NCI-H1694 treated with DMSO at 0.1 percent for 48 hours (cell line): ENCODE measurements around the gene HSPA12B.

Source experiments
- DNase-seq: peaks from one replicate; lab custom pipeline; 2025; lab: John Stamatoyannopoulos, UW

The HSPA12B gene

DNA sequence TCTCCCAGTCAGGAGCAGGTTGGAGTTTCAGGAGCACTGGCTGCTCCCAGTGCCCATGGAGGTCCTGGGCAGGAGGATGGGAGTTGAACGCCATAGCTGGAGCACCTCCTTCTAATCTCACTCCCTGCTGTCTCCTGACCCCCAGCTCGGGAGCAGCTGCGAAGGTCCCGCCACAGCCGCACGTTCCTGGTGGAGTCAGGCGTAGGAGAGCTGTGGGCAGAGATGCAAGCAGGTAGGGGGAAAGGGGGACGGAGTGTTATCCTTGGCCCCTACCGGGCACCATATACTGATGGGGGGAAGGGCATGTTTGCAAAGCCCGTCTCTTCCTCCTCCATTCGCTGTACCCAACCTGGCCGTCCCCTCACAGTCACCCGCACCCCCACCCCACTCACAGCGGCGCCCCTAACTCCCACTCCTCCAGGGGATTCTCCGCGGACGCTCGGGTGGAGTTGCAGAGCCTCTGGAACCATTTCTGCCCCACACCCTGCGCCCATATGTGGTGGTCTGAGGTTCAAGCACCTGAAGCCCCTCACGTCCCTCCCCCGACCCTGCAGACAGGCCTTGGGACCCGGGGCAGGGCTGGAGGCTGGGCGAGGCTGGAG is 16.7 kb downstream of the HSPA12B start:
- DNase-seq = no peak

DNA sequence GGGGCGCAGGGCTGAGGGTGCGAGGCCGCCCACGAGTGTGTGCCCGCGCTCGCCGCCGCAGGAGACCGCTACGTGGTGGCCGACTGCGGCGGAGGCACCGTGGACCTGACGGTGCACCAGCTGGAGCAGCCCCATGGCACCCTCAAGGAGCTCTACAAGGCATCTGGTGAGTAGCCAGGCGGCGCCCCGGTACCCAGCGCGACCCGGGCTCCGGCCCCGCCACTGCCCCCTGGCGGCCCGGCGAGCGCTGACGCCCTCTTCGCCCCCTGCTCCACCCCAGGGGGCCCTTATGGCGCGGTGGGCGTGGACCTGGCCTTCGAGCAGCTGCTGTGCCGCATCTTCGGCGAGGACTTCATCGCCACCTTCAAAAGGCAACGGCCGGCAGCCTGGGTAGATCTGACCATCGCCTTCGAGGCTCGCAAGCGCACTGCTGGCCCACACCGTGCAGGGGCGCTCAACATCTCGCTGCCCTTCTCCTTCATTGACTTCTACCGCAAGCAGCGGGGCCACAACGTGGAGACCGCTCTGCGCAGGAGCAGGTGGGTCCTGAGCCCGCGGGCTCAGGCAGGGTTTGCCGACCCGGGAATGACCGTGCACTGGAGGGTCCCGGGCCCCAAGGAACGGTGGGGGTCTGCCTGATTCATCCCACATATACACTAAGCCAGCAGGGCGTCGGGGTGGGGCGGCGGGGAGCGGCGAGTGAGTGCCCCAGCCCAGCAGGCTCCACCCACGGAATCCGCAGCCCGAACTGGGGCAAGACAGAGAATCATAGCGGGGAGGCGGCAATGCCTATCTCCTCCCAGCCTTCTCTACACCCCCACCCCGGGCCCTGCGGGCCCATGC is 17.4 kb downstream of the HSPA12B start:
- peak; percentile 78 for DNase-seq

DNA sequence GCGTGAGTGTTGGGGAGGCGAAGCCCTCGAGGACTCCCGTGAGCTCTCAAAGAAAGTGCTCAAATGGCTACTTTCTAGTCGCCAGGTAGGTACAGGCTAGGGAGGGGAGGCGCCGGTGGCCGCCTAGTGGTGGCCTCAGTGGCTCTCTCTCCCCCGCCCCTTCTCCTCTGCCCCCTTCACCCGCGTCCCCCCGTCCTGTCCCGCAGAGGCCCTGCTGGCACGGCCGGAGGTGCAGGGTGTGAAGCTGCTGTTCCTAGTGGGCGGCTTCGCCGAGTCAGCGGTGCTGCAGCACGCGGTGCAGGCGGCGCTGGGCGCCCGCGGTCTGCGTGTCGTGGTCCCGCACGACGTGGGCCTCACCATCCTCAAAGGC is 18.8 kb downstream of the HSPA12B start:
- no peak for DNase-seq

DNA sequence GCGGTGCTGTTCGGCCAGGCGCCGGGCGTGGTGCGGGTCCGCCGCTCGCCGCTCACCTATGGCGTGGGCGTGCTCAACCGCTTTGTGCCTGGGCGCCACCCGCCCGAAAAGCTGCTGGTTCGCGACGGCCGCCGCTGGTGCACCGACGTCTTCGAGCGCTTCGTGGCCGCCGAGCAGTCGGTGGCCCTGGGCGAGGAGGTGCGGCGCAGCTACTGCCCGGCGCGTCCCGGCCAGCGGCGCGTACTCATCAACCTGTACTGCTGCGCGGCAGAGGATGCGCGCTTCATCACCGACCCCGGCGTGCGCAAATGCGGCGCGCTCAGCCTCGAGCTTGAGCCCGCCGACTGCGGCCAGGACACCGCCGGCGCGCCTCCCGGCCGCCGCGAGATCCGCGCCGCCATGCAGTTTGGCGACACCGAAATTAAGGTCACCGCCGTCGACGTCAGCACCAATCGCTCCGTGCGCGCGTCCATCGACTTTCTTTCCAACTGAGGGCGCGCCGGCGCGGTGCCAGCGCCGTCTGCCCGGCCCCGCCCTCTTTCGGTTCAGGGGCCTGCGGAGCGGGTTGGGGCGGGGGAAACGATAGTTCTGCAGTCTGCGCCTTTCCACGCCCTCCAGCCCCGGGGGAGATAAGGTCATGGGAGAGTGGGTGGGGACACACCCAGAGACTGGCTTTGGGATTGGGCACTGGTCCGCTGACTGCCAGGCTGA is 19.3 kb downstream of the HSPA12B start:
- no peak for DNase-seq

DNA sequence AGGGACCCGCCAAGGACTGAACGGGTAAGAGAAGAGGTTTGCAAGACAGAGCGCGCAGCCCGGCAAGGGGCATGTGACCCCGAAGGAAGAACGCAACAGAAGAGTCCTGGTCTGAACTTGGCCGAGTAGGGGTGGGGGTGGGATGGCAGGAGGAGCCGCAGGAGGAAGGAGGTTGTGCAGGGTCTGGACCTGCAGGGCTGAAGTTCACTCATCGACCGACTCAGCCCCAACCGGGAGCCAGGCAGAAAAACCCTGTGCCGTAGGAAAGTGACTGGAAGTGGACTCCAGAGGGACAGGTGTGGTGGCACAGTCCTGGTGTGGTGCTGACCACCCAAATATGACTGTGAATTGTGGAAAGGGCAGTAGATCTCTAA is 19.9 kb downstream of the HSPA12B start:
- DNase-seq = no peak

DNA sequence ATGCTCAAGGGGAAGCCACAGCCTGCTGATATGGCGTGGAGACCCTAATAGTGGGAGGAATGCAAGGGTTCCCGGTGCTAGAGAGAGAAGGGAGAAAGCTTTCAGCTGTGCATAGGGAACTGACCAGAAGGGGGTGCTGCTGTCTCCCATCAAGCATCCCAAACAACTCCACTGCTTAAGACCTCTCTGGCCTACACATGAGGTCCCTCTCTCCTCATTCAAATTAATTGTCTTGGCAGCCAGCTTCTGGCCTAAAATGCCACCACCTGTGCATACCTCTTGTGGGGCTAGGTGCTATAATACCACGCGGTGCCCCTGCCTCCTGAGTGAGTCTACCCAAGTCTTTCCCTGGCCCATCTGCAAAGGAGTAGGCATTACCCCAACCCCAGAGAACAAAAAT is 20.6 kb downstream of the HSPA12B start:
- DNase-seq = peak; percentile 66

DNA sequence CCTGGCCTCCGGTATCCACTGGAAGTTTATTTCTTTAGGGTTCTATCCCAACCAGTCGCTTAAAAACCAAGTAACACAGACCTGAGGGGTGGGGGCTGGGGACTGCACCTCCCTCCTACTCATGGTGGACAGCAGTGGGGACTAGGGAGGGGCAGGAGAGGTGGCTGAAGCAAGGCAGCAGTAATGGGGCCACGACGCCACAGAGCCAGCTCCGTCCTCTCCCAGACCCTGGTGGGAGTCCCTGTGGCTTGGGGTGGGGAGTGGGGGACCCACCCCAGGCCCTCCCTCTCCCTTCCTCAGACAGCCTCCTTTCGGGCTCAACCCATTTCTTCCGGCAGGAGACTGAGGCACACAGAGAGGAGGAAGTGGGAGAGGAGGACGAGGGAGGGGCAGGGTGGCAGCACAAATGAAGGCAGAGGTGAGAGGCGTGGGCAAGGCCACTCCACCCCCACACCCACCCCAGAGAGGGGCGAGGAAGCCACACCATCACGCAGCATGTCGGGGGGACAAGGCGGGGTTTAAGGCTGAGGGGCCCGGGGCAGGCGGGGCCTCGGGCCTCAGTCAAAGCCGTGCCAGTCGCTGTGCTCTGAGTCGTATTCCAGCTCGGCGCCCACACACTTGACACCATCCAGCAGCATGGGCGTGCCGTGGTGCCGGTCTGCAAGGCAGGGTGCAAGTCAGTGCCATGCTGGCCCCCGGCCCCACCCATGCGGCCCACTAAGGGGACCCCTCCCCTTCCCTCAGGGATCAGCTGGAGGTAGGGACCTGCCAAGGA is 21.2 kb downstream of the HSPA12B start:
- no peak for DNase-seq

DNA sequence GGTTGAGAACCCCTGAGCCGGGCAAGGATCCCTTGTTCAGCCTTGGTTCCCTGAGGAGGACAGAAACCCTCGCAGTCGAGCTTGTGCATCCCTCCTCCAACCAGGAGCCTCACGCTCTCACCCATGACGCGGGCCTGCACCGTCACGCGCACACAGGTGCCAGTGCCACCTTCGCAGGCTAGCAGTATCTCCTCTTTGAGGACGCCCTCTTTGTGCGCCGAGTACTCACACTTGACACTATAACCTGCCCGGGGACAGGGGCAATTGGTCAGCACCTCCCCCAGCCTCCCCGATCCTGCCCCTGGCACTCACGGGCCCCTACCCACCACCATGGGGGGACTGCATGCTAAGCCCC is 21.8 kb downstream of the HSPA12B start:
- DNase-seq = no peak

DNA sequence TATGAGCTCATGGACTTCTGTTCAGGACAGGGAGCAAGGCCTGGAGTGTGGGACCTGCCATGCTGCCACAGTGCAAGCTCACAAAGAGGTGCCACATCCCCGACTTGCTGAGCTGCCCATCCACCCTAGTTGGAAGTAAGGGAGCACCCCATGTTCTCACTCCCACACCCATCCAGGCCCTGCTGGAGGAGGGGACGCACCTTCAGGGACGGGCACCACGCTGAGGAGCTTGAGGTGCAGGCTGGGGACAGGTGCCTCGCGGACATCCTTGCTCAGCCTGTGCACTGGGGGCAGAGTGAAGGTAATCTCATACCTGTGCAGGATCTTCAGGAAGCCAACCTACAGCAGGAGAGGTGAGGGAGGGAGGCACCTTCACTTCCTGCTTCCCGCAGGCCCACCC is 22.8 kb downstream of the HSPA12B start:
- DNase-seq = no peak

DNA sequence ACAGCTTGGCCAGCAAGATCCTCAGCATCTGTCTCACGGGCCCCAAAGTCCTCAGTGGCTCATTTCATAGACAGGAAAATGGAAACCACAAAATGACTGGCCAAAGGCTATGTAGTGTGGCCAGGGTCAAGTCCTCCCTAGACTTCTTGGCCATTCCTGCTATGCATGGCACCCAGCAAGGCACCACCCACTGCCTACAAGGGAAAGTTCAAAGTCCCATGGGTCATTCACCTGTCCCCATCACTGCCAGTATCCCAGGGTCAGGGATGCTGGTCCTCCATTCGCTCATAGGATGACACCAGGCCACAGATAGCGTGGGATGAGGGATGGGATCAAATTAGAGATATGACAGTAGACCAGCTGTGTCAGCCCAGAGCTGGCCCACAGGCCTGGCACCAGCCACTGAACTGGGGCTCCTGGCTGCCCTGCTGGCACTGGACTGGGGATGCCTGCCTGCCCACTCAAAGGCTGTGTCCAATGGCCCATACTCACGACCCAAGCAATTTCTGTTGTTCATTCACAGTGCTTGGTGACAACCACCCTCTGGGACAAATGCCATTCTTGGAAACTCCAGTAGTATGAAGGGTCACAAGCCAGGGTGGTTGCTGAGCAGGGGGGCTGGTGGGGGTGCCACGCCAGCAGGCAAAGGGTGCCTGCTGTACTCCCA is 23.5 kb downstream of the HSPA12B start:
- DNase-seq = no peak

DNA sequence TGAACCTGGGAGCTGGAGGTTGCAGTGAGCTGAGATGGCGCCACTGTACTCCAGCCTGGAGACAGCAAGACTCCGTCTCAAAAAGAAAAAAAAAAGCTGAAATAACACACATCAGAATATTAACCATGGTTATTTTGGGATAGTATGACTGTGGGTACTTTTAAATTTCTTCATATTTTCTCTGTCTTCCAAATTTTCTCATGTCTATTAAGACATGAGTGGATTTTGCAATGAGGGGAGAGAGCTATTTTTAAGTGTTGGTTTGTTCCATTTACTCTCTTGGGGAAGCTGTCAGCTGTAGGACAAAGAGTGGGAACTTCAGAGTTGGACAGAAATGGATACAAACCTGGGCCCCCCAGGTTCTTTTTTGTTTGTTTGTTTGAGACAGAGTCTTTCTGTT is 24.8 kb downstream of the HSPA12B start:
- no peak for DNase-seq

DNA sequence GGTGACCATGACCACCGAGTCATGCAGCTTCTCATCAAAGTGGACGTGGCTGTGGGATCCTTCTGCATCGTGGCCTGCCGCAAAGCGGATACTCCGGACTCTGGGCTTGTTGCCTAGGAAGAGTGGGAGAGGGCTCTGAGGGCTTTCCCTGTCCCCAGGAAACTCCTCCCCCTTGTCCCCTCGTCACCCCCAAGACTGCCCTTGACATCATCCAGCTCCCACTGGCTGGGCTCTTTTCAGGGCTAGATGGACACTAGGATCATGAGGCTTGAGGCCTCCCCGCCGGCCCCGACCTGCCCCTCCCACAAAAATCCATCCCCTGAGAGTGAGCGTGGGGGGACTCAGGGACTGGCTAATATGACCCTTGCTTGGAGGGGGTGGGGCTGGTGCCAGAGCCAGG is 26.1 kb downstream of the HSPA12B start:
- DNase-seq = no peak

DNA sequence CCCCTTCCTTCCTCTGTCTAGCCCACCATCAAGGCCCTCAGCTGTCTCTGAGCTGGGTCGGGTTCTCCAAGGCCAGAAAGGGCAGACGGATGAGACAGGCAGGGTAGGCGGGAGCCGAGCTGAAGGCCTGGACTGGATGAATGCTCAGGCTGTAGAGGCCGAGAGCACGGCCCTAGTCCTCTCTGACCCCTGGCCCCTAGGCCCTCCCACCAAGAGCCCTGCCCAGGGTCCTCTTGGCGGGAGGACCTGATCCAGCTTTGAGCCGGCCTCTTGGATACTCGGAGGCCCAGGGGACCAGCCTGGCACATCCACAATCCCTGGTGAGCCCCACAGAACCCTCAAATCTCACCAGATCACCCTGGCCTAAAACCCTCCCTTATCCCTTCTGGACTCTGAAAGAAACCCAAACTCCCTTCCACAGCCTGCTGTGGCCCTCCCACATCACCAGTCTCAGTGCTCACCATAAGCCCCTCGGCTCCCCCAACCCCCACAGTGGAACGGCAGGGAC is 26.9 kb downstream of the HSPA12B start:
- no peak for DNase-seq

DNA sequence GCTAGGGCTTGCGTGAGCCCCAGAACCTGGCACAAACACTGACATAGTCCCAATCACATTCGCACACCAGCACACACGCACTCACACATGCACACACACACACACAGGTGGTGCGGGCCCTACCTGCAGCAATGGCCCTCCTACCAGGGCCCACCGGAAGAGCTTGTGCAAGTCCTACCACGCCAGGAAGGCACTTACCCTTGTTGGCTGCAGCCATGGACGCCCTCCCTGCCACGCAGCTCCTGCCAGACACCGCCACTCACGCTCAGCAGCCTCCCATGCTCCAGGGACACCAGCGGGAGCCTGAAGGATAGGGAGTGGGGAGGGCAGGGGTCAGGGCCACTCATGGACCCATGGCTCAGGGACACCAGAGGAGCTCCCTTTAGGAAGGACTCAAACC is 27.4 kb downstream of the HSPA12B start:
- DNase-seq = no peak

DNA sequence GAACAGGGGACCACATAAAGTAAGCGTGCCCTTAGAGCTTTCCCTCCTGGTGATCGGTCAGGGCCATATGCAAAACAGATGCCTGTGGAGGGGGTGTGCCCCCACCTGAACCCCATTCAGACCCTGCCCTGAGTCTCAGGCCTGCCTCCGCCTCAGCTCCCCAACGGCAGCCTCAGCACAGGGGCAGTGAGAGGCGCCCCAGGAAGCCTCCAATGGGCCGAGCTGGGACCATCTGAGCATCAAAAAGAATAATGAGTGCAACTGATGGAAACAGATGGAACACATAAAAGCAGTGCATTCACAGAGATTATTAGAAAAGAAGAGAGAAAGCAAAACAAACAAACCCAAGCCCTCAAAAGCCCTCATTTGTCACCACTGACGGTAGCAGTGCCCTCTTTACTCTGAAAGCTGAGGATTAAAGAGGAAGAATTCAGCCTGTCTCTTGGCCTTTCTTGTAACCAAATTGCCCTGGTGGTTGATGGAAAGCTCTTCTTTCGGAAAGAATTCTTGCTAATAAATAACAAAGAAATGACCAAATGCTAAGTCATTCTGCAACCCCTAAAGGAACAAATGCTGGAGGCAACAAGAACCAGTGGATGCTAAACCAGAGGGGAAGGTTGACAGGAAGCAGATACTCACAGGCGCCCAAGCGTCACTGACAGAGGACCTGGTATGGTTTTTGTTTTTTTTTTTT is 28.3 kb downstream of the HSPA12B start:
- no peak for DNase-seq

DNA sequence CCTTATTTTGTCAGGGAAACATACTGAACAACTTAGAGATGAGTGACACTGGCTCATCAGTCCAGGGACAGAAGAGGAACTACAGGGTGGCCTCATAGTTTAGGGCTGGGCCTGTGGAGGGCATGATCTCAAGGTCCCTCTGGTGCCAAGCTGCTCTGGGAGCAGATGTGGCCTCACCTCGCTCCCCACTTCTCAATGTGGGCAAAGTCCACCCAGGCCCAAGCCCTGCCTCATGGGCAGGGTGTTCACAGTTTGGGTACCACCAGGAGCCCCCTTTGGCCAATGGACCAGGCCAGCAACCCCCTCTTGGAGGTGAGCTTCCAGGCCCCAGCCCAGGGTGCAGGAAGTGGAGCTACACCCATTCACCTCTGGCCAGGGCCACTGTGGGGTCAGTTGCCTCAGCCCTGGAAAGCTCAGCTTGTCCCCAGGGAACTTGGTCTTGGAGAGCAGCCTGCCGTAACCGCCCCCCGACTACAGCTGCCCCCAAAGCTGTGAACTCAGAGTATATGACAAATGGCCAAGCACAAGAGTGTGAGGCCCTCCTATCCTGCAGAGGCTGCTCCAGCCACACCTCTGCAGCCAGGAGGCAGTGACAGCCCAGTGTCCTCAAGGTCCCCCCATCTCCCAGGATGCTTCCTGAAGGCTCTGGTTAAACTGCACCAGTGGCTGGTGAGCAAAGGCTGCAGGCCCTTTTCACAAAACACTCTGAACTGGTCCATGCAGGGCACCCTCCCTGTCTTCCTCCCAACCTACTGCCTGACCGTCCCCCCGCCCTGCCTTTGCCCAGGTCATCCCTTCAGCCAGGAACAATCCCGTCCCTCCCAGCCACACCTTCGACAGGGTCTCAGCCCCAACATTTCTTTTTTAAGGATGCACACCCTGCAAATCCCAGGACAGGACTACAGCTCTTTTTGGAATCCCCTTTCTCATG is 31.5 kb downstream of the HSPA12B start:
- DNase-seq = no peak

DNA sequence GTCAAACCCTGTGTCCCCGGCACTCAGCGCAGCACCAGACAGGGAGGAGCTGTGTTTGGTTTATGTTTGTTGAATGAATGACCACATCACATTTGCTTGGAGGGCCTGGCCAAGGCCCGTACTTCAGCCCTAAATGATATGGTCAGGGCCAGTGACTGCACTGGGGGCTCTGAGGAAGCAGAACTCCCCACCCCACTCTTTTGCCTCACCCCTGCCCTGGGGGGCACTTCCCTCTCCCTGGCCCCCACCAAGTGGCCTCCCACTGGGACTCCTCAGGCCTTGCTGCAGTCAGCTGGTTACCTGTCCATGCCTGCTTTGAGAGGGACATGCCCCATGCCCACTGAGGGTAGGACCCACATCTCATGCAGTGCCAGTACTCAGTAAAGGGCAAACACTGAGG is 32.2 kb downstream of the HSPA12B start:
- no peak for DNase-seq

DNA sequence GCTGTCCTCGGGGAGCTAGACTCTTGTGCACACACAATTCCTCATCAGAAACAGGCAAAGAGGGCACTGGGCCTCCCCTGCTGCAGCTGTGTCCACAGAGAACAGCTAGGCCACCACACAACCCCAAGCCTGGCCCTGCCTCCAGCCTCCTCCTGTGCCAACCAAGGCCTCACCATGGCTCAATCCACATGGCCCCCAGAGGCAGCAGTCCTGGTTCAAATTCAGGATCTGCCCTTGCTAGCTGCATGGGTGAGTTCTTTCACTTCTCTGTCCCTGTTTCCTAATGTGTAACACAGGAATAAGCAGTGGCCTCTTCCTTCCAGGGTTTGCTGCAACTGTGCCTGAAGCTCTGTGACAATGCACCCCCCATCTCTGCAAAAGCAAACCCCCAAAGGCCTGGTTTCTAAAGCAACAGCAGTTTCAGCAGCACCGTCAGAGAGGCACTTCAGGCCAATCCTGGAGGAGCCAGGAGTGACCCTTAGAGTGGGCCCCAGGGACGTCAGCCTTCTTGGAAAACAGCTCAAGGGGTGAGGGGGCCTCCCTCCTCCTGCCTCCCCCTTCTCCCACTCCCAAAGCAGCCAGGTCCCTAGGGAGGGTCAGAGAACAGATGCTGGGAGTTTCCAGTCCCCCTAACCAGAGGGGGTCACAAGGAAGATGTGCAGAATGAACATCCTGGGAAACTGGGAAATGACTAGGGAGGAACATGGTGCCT is 32.8 kb downstream of the HSPA12B start:
- no peak for DNase-seq

DNA sequence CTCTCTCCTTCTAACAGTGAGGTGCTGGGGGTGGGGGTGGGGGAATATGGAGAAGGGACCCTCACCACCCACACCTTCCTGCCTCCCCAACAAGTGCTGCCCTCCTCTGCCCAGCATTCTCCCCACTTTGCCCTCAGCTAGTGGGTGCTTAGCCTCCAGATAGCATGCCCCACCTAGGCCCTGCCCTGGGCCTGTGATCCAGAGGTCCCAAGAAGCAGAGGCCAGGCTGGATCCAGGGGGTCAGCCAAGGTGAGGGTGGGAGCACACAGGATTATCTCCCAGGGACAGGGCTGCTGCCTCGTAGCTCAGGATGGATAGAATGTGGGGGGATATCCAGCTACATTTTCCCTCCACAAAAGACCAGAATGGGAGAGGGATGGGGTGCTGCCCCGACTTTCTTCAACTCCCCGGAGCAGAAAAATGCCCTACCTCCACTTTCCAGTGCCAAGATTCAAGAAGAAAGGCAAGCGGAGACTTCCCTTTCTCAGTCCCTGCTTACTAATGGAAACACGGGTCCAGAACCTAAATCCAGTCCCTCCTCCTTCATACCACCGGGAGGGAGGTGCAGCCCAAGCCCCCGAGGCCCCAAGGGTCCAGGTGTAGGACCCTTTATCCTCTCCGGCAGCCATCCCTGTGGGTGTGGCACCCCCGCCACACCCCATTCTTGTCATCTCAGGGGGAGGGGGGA is 34.1 kb downstream of the HSPA12B start:
- no peak for DNase-seq
